GM19395 (cell line): Measurements from ENCODE around the gene SDK1.

Experiments
- ATAC-seq: cut with Tn5 transposase; IDR thresholded peaks from one replicate; pipeline ENCODE4 v1.9.1; 2021; ENCODE audit warnings: mild to moderate bottlenecking, moderate library complexity; ENCODE audit not compliant: unreplicated experiment

Gene SDK1

DNA sequence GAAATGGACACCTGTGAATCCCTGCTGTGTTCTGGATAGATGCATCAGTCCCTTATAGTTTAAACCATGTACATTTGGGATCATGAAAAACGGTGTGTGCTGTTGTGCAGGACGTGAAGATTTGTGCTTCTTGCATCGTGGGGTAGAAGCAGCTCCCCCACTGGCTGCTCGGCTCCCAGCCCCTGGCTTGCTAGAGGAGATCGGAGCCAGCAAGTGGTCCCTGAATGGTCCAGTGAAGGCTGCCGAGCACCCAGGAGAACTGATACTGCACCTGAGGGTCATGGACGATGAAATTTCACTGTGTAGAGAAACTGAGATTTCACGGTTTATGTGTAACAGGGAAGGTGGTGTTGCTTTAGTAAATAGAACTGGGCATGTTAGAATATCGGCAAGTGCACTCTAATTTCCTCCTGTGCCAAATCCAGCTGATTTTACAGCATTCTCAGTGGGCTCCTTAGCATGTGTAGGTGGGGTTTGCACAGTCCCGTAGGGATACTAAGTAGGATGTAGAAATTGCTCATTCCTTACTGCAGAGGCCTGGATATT is 726.0 kb downstream of the SDK1 start:
- ATAC-seq: no peak

DNA sequence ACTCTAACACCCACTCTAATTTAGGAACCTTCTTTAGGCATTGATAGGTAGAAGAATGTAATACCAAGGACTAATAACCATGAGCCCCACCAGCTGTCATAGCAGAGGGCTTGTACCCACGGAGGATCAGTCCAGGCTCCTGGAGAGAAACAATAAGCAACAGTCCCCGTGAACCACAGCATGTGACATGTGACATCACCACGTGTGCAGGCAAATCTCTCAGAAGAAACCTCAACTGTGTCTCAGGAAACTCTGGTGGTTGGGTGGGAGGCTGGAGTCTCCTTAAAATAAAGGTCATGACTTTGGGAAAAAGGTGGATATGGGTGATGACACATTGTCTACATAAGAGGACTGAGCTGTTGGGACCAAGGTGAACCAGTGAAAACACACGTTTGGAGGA is 727.2 kb downstream of the SDK1 start:
- ATAC-seq: no peak

GRCh38 chr7:4029941-4030340 is 728.9 kb downstream of the SDK1 start:
- no peak for ATAC-seq

- ATAC-seq: no peak
Observed at GRCh38 chr7:4030346-4030950, 729.4 kb downstream of the SDK1 start.

DNA sequence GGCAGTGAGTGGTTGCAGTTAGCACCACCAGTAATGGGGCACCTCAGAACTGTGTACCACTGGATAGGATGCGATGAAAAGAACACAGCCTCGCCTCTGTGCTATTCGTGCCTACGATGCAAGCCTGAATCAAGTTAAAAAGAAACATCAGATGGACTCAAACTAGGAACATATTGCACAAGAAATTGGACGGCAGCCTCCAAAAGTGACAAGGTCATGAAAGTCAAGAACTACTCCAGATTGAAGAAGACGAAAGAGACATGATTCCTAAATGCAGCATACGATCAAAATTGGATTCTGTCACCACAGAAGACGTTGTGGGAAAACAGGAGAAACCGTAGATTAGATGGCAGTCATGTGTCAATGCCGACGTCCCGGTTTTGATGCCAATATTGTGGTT is 732.9 kb downstream of the SDK1 start:
- ATAC-seq: no peak

GRCh38 chr7:4037308-4037707 is 736.3 kb downstream of the SDK1 start:
- ATAC-seq: no peak

DNA sequence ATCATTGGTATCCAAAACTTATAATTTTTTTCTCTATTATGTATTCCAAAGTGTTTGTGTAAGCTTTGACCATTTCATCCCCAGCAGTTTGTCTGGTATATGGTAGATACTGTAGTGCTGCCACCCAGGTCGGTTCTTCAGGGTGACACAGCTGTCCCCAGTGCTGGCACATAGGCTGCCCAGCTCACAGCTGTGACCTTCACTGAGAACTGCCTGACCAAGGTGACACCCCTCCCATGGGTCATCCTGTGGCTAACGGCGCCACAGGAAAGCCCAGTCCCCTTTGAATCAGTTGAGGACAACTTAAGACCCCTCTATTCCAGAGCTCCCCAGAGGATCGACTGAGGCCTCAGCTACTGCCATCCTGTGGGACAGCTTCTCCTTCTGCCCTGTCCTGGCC is 736.8 kb downstream of the SDK1 start:
- no peak for ATAC-seq

- no peak for ATAC-seq
Observed at GRCh38 chr7:4040109-4040928, 739.3 kb downstream of the SDK1 start.

DNA sequence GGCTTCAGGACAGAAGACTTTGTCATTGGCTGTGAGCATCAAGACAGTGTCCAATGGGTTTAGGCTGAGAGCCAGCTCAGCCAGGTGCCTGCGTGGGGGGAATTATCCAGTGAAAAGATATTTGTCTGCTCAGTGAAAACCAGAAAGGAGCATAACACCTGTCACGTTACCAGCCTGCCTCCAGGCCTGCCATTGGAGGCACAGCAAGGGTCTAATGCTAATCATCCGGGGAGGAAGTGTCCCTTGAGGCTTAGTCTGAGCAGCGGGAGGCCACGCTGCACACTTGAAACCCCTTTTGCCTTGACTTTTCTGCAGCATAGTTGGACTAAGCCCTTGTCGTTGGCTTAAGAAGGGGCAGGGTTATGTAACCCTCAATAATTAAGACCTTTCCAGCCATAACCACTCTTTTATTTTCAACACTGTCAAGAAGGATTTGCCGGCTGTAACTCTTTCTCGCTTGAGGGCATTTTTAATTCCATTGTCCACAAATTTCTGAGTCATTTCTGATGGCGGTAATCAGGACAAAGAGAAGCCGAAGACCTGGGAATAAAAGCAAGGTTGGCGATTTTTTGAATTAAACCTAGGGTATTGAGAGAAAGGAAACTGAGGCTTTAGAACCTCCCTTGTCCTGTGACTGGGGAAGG is 741.5 kb downstream of the SDK1 start:
- ATAC-seq: no peak

- ATAC-seq: no peak
Observed at GRCh38 chr7:4043988-4044387, 742.9 kb downstream of the SDK1 start.

DNA sequence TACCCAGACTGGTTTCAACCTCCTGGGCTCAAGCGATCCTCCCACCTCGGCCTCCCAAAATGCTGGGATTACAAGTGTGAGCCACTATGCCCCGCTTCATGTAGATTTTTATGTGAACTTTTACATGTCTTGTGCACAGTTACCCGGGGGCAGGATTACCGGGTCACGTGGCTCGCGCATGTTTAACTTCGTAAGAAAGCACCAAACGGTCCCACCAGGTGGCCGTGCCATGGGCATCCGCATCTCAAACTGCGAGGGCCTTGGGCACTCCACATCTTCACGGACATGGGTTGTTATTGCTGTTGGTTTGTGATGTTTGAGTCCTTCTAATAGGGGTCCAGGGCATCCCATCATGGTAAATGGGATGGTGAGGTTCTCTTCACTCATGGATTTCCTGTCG is 744.4 kb downstream of the SDK1 start:
- ATAC-seq: no peak

- no peak for ATAC-seq
Observed at GRCh38 chr7:4045975-4046374, 744.9 kb downstream of the SDK1 start.

DNA sequence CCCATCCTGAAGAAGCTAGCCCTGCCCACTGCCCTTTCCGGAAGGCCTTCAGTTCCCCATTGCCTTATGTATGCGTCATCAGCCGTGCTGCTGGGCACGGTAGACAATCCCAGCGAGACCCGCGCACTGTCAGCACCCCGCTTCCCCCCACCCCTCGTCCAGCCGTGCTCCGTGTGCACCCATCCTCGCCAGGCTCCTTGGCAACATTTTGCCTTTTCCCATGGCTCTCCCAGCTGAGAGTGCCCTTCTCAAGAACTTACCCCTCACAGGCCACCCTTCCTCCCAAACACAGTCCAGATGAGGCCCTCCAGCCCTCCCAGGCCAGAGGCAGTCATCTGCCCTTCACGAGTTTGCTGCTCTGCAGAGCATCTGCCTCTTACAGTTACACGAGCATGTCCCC is 747.3 kb downstream of the SDK1 start:
- ATAC-seq: no peak

DNA sequence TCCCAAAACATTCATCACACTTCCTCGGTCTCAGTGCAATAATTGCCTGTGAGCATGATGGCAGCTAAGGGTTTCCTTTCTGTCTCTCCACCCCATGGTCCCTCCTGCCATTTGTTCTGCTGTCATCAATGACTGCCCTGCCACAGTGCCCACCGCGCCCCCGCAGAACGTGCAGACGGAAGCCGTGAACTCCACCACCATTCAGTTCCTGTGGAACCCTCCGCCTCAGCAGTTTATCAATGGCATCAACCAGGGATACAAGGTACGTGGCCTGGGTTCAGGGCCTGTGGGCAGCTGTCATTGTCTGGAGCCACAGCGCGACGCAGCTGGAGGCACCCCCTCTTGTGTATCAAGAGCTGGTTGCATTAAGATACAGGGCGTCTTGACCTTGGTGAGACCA is 748.1 kb downstream of the SDK1 start:
- ATAC-seq: no peak

GRCh38 chr7:4050126-4050660 is 749.1 kb downstream of the SDK1 start:
- ATAC-seq: no peak

GRCh38 chr7:4051696-4052095 is 750.6 kb downstream of the SDK1 start:
- no peak for ATAC-seq

DNA sequence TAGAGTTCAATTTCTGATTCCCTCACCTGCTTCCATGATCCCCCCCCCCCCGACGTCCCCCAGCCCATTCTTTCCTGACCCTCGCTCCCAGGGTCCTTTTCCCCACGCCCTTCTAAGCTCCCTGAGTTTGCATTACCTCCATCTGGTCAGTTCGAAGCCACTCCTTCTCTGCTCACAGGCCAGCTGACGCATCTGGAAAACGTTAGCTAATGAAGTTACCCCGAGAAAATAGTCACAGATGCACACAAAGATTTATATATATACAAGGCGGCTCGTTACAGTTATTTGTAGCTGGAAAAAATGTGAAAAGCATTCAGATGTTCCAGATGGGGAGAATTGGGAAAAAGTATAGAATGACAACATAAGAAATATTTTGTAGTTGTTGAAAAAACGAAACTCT is 751.1 kb downstream of the SDK1 start:
- no peak for ATAC-seq

DNA sequence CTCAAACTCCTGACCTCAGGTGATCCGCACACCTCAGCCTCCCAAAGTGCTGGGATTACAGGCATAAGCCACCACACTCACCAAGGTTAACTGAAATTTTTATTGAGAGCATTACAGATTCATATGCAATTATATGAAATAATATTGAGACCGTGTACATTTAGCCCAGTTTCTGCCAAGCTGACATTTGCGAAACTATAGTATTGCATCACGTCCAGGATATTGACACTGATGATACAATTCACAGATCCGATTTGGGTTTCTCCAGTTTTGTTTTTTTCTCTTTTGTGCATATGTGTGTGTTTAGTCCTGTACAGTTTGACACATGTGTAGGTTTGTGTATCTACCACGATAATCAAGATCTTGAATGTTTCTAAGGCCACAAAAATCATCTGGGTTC is 753.1 kb downstream of the SDK1 start:
- no peak for ATAC-seq

- no peak for ATAC-seq
Observed at GRCh38 chr7:4056552-4057288, 755.7 kb downstream of the SDK1 start.

DNA sequence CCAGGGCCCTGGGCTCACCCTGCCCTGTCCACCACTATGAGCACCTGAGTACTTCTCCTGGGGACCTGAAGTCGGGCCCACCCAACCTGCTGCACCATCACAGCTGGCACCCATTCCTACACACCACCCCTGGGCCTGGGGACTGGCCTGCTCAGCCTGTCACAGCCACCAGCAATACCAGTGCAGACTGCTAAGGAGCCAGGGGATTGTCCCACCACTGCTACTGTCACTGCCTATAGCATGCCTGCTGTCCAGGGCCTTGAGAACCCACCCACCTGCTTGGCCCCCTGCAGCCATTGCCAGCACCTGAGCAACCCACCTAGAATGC is 756.2 kb downstream of the SDK1 start:
- no peak for ATAC-seq

DNA sequence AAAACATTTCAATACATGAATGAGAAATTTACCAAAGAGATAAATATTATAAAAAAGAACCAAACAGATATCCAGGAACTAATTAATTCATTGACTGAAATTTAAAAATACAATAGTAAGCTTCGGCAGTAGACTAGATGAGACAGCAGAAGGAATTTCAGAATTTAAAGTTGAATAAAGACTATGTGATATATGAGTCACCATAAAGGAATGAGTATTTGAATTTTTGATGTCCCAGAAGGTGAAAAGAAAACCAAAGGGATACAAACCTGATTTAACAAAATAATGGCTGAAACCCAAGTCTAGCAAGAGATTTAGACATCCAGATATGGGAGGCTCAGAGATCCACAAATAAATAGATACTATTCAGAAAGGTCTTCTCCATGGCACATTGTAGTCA is 757.1 kb downstream of the SDK1 start:
- no peak for ATAC-seq
